Muscle layer of colon (tissue), 2 donors: Measurements from ENCODE around the gene LSAMP.

Experiments used
- H3K27ac ChIP-seq: one replicate; pipeline ENCODE4 v1.7.0; 2013; ENCODE audit warnings: low read depth, mild to moderate bottlenecking, low read length, moderate library complexity
- H3K27me3 ChIP-seq, 2 donors: one replicate each; pipeline ENCODE4 v1.7.0; 2013; ENCODE audit warnings: low read length in 2 of 2, mild to moderate bottlenecking in 2 of 2; ENCODE audit not compliant: insufficient read depth in 2 of 2, control insufficient read depth in 1 of 2
- H3K36me3 ChIP-seq: one replicate; pipeline ENCODE4 v1.7.0; 2013; ENCODE audit warnings: mild to moderate bottlenecking, low read length; ENCODE audit not compliant: insufficient read depth
- H3K4me1 ChIP-seq: one replicate; pipeline ENCODE4 v1.7.0; 2013; ENCODE audit warnings: mild to moderate bottlenecking, low read length; ENCODE audit not compliant: insufficient read depth
- H3K4me3 ChIP-seq, 2 donors: one replicate each; pipeline ENCODE4 v1.7.0; 2013; ENCODE audit warnings: low read length in 2 of 2, low read depth in 1 of 2, mild to moderate bottlenecking in 1 of 2, moderate library complexity in 1 of 2
- H3K9ac ChIP-seq: one replicate; pipeline ENCODE4 v1.7.0; 2013; ENCODE audit warnings: low read length
- H3K9me3 ChIP-seq: one replicate; pipeline ENCODE4 v1.7.0; 2013; ENCODE audit warnings: mild to moderate bottlenecking, low read length
- donor health status: abdominal sarcoma.
- donor health status: Adenocarcinoma of cecum.

The LSAMP gene

DNA sequence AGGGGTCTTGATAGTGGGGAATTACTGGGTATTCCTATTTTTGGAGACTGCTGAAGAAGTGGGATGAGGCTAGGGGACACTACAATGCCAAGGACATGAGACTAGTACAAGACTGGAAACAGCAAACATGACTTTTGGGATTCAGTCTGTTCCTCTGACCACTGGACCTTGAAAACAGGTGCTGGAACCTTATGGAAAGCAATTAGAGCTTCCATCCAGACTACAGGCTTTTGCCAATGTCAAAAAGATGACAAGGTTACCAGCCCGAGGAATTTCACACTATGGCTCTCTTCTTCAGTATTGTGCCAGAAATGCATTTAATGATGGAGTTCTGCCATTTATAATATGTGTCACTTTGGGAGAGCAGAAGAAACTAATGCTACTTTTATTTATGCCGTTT lies 539.4 kb downstream of the LSAMP start:
- Histone ChIP-seq H3K27me3 (no peaks in the 10 kb centered on the region), H3K4me1 (no peaks in the 10 kb centered on the region), H3K9ac (no peak overlapping the region), H3K9me3 (no peaks in the 10 kb centered on the region), H3K36me3 (no peaks in the 10 kb centered on the region), H3K27ac (no peak overlapping the region), H3K4me3 (no peak overlapping the region)

DNA sequence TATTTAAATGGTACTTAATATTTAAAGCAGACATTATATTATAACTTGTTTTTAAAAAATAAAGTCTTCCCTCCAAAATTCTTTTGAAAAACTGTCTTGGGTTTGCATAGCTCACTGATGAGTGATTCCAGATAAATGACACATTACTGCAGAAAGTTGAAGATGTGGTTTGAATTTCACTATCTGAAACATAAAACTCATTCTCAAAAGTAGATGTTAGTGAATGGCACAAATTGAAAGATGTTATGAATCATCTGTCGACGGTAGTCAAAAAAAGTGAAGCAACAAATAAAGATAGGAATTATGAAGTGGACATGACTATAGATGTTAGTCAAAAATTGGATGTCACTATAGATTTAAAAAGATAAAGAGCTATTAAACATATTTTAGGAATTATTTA lies 541.4 kb downstream of the LSAMP start:
- no peak overlapping the region for H3K4me3 ChIP-seq
- H3K4me1 ChIP-seq = peaks cover 8% of the 10 kb centered on the region
- no peaks in the 10 kb centered on the region for H3K9me3 ChIP-seq

DNA sequence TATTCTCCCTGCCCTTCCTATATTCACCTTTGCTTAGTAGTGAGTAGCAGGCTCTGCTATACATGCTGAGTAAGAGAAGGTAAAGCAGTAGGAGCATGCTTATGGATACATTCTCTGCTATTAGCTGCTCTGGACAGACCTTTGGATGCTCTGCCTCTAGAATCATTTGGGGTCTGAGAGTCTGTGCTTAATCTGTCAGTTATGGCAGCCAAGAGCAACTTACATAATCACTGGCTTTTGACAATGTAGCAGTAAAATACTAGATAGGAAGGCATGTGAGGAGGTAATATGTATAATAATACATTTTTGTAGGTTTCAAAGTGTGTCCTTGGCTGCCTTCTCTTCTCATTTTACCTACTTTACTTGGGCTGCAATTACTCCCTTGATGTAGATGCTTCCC lies 544.3 kb downstream of the LSAMP start:
- H3K27me3 ChIP-seq = no peaks in the 10 kb centered on the region
- no peaks in the 10 kb centered on the region for H3K36me3 ChIP-seq
- H3K4me3 ChIP-seq = no peak overlapping the region
- no peak overlapping the region for H3K27ac ChIP-seq
- H3K9me3 ChIP-seq = no peaks in the 10 kb centered on the region
- H3K4me1 ChIP-seq = peaks cover 23% of the 10 kb centered on the region
- H3K9ac ChIP-seq = no peak overlapping the region

More for the DNA sequence above, 541.4 kb downstream of the LSAMP start:
- Histone ChIP-seq H3K27ac (no peak overlapping the region), H3K9ac (no peak overlapping the region), H3K27me3 (no peaks in the 10 kb centered on the region), H3K36me3 (no peaks in the 10 kb centered on the region)

DNA sequence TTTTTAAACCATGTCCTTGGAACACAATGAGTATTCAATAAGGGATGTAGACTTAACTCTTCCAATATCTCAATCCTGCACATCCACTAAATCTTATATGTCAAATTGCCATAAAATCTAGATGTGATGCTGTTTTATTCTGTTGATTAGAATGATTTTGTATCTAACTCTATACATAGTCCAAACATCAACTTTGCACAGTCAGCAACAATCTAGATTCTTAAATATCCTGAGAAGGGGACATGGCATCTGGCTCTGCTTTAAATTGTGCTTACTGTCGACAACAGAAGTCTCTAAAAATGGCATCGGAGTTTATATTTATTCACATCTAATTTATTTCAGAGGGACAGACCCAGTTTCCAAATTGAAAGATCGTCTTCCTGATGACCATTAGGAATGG lies 545.8 kb downstream of the LSAMP start:
- H3K4me1 ChIP-seq = peaks cover 23% of the 10 kb centered on the region
- no peaks in the 10 kb centered on the region for H3K27me3 ChIP-seq
- no peak overlapping the region for H3K27ac ChIP-seq

DNA sequence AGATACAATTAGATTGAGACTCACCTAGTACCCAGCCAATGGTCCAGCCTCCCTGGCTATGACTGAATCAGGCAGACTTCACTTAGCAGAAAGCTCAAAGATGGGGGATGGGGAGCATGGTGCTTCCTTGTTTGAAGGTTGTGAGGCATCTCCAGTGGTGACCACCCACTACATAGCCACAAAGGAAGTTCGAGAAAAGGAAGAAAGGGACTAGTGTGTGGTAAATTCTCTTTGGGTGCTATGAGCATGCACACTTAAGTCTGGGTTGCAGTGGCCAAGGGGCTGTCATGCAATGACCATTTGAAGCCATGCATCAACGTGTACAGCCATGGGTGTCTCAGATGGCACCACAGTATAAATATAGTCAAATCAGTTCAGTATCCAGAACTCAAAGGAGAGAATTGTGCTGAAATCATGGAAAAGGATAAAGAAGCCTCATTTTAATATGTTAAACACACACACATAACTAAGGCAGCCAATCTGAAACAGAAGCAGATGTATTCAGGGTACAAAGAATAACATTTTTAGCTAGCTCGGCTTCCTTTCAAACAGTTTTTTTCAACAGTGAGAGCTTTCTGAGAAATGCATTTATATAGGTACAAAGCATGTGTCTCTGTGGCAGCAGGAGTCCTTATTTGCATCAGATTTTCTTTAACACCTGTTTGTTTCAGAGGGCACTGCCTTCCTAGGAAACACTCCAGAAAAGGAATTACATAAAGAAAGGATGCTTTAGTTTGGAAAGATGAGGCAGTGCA lies 546.5 kb downstream of the LSAMP start:
- peaks cover 23% of the 10 kb centered on the region for H3K4me1 ChIP-seq
- no peaks in the 10 kb centered on the region for H3K27me3 ChIP-seq
- no peak overlapping the region for H3K9ac ChIP-seq
- H3K27ac ChIP-seq = no peak overlapping the region
- H3K36me3 ChIP-seq = no peaks in the 10 kb centered on the region
- H3K4me3 ChIP-seq = no peak overlapping the region
- H3K9me3 ChIP-seq = no peaks in the 10 kb centered on the region

More for the DNA sequence above, 545.8 kb downstream of the LSAMP start:
- no peaks in the 10 kb centered on the region for H3K36me3 ChIP-seq
- H3K9me3 ChIP-seq = no peaks in the 10 kb centered on the region
- H3K9ac ChIP-seq = no peak overlapping the region
- H3K4me3 ChIP-seq = no peak overlapping the region

DNA sequence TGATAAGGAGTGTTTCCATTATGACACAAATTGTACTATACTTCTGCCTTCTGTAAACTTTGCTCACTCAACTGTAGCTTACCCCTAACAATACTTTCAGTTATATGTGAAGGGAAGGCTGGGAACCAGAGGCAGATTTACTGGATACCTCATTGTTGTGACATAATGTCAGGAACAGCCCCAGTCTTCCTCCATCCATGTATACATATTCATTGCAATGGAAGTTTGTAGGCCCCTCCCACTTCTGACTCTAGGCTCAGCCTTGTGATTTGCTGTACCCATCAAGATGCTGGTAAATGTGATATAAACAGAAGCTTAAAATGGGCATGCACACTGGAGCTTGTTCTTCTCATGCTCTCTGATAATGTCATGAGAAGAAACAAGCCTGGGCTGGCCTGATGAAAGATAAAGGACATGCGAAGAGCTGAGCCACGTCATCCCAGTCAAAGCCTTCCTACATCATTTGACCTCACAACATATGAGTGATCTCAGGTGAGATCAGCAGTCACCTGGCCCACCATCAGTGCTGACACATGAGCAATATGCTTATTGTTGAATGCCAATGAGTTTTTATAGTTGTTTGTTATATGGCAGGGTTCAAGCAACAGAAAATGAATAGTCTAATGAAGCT lies 554.2 kb downstream of the LSAMP start:
- Histone ChIP-seq H3K36me3 (no peaks in the 10 kb centered on the region), H3K4me3 (no peak overlapping the region), H3K27me3 (no peaks in the 10 kb centered on the region), H3K9ac (no peak overlapping the region), H3K4me1 (no peaks in the 10 kb centered on the region), H3K27ac (no peak overlapping the region), H3K9me3 (no peaks in the 10 kb centered on the region)

DNA sequence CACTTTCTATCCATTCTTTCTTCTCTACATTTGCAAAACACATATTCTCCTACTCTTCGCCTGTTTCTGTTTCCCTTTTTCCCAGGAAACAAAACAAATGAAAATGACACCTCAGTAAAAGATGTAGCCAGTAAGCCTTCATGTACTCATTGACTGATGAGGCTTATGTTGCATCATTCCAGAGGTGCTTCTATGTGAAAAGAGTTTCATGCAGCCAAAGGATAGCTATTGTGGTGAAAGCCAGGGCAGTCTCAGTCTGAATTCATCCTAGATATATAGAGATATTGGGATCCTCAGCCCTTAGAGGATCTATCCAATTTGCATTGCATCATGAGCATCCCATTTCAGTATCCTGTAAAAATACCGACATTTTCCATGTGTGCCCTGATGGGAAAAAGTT lies 554.7 kb downstream of the LSAMP start:
- no peak overlapping the region for H3K9ac ChIP-seq
- no peaks in the 10 kb centered on the region for H3K9me3 ChIP-seq
- H3K27me3 ChIP-seq = no peaks in the 10 kb centered on the region
- H3K4me3 ChIP-seq = no peak overlapping the region
- no peaks in the 10 kb centered on the region for H3K4me1 ChIP-seq
- no peak overlapping the region for H3K27ac ChIP-seq
- H3K36me3 ChIP-seq = no peaks in the 10 kb centered on the region

DNA sequence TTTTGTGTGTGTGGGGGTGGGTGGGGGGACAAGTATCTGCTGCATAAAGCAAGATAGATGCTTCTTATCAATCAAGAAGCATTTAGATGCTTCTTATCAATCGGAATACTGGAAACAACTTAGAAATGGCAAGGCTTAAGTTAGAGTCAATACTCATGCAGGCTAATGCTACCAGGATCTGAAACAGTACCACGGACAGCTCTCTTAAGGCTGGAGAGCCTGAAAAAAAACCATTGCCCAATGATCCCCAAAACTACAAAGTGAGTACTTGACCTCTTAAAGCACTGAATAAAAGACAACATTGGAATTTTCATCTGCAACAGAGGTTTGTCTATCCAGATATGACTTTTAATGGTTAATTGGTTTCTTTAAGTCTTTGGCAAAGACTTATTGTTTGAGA lies 559.7 kb downstream of the LSAMP start:
- Histone ChIP-seq H3K27ac (no peak overlapping the region), H3K4me3 (no peak overlapping the region), H3K4me1 (no peaks in the 10 kb centered on the region), H3K9ac (no peak overlapping the region), H3K9me3 (no peaks in the 10 kb centered on the region), H3K36me3 (no peaks in the 10 kb centered on the region), H3K27me3 (no peaks in the 10 kb centered on the region)

DNA sequence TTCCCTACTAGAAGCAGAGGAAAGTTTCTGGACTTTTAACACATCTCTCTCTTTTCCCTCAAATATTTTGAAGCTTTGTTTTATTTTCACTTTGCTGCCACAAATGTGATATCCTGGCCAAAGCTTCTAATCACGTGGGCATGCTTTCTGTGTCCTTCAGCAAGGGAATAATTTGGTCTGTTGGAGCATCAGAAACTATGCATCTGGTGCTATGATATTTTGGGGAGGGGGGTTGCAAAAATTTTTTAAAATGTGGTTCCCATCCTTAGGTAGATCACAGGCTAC lies 567.7 kb downstream of the LSAMP start:
- Histone ChIP-seq H3K27me3 (no peaks in the 10 kb centered on the region), H3K4me1 (peaks cover 8% of the 10 kb centered on the region), H3K27ac (no peak overlapping the region), H3K36me3 (no peaks in the 10 kb centered on the region), H3K9me3 (no peaks in the 10 kb centered on the region), H3K9ac (no peak overlapping the region), H3K4me3 (no peak overlapping the region)

DNA sequence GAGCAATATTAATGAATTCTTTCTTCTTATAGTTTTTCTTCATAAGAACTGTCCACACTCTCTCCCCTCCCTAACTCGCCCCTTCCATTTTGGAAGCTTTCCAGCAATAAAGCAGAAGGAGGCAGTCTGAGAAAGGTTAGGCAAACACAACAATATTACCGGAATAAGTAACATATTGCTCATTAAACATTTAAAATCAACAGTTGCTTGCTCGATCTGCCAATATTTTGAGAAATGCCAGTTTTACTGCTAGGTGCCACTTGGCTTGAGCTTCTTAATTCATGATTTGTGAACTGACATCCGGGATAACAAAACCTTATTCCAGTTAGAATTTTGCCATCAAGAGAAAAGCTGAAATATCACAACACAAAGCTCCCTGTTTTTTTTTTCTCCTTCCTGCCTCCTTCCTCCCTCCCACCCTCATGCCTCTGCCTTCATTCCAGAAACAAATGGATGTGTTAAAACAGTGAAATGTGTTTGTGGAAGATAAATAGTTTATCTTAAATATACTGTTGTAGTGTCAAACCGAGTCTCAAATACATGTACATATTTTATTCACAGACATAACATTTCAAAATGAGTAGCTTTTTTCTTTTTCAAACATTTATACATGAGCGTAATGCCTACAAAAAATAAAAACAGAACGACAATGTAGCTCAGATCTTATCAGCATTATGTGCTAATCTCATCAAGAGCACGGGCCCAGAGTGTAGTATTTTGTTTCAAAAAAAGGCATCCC lies 568.2 kb downstream of the LSAMP start:
- H3K4me3 ChIP-seq = no peak overlapping the region
- H3K27ac ChIP-seq = no peak overlapping the region
- no peaks in the 10 kb centered on the region for H3K9me3 ChIP-seq
- peaks cover 8% of the 10 kb centered on the region for H3K4me1 ChIP-seq
- H3K36me3 ChIP-seq = no peaks in the 10 kb centered on the region
- H3K27me3 ChIP-seq = no peaks in the 10 kb centered on the region
- no peak overlapping the region for H3K9ac ChIP-seq

DNA sequence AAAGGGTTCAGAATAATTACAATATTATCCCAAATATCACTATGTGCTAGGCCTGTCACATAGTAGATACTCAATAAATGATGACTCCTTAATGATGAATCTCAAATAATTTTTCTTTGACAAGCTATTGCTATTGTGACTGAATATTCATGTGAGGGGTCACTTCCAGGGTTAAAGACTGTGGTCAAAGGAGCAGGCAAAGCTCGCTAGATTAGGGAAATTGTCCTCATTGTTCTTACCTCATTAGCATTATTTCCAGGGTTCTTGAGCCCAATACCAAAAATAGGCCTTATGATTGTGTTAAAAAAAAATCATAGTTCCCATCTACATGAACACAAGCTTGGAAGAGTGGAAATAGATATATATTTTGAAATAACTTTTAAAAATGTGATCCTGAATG lies 569.8 kb downstream of the LSAMP start:
- Histone ChIP-seq H3K4me3 (no peak overlapping the region), H3K27ac (no peak overlapping the region), H3K36me3 (no peaks in the 10 kb centered on the region), H3K4me1 (peaks cover 8% of the 10 kb centered on the region), H3K9me3 (no peaks in the 10 kb centered on the region), H3K27me3 (no peaks in the 10 kb centered on the region), H3K9ac (no peak overlapping the region)
